Endothelial cell of umbilical vein (primary cell): ENCODE measurements around the gene CDH20. TPM values are rescaled to one million over a fixed set of nuclear protein-coding genes. Genes with fewer than 3 reads are reported as not detected.

ENCODE experiments used
- BruUV-seq: library from RNA; stranded (reverse); fragments of 400-500 nt; replicated peaks from 2 replicates; lab custom pipeline; 2021; lab: Mats Ljungman, UMichigan
- CTCF ChIA-PET: fragments of 300-600, 350-600 bp; sonication (Branson Sonifier 250); formaldehyde crosslinking; loops from one replicate; lab custom pipeline; 2021; ENCODE audit warnings: antibody characterized with exemption, inconsistent platforms; lab: Charles Lee
- POLR2A ChIA-PET: fragments of 300-600, 350-600 bp; sonication (Branson Sonifier 250); formaldehyde crosslinking; loops from one replicate; lab custom pipeline; 2021; ENCODE audit warnings: antibody characterized with exemption, inconsistent platforms; lab: Charles Lee
- DNase-seq: peaks from one replicate; pipeline ENCODE4 v3.0.0-alpha.2; 2011; ENCODE audit warnings: low read depth, low spot score
- FAIRE-seq: peaks from 2 replicates; lab custom pipeline; 2011; peaks lifted over from hg19 to GRCh38; lab: Jason Lieb, UNC
- H2AFZ ChIP-seq: 2 replicates; pipeline ENCODE4 v1.6.0; 2012; ENCODE audit warnings: low read depth, low read length, control low read depth, inconsistent platforms
- H3K27ac ChIP-seq: 2 replicates; pipeline ENCODE4 v1.5.1; 2011; ENCODE audit warnings: low read depth, mild to moderate bottlenecking, control low read depth, low read length, moderate library complexity; ENCODE audit not compliant: insufficient read depth
- H3K27me3 ChIP-seq, 2 experiments: 2 replicates each; pipeline versions ENCODE4 v1.6.0 to v1.6.1; 2011; ENCODE audit warnings: low read length in 2 of 2, mixed read lengths in 1 of 2; ENCODE audit not compliant: control insufficient read depth in 2 of 2, insufficient read depth in 2 of 2
- H3K36me3 ChIP-seq, 2 experiments: 2 replicates in 1 of 2; 3 replicates in 1 of 2; pipeline ENCODE4 v1.5.1; 2011; ENCODE audit warnings: low read length in 2 of 2, mild to moderate bottlenecking in 1 of 2, moderate library complexity in 1 of 2; ENCODE audit not compliant: control insufficient read depth in 2 of 2, insufficient read depth in 2 of 2; ENCODE audit errors: extremely low read depth in 1 of 2
- H3K4me1 ChIP-seq: 3 replicates; pipeline ENCODE4 v1.5.1; 2011; ENCODE audit warnings: mild to moderate bottlenecking, low read length; ENCODE audit not compliant: control insufficient read depth, insufficient read depth; ENCODE audit errors: extremely low read depth
- H3K4me2 ChIP-seq: 2 replicates; pipeline ENCODE4 v1.6.1; 2011; ENCODE audit warnings: low read length, control low read depth, mixed read lengths; ENCODE audit not compliant: insufficient read depth
- H3K4me3 ChIP-seq, 3 experiments: fragments of 200-600 bp in 1 of 3; sonication (generic), shearing (Covaris generic) in 1 of 3; replicated peaks in 1 of 3; 2 replicates each; pipeline ENCODE4 v1.5.1; 2011 to 2016; ENCODE audit warnings: control low read depth in 3 of 3, low read length in 3 of 3, mild to moderate bottlenecking in 2 of 3, inconsistent platforms in 1 of 3, low read depth in 1 of 3, moderate library complexity in 1 of 3; ENCODE audit not compliant: insufficient read depth in 1 of 3
- H3K79me2 ChIP-seq: 2 replicates; pipeline ENCODE4 v1.6.0; 2012; ENCODE audit warnings: low read length, inconsistent platforms; ENCODE audit not compliant: control insufficient read depth, insufficient read depth
- H3K9ac ChIP-seq: replicated peaks from 2 replicates; pipeline ENCODE3; 2011; ENCODE audit warnings: low read length, control low read depth; ENCODE audit not compliant: insufficient read depth; ENCODE audit errors: extremely low read depth
- H3K9me1 ChIP-seq: replicated peaks from 3 replicates; pipeline ENCODE4 v1.6.0; 2011; ENCODE audit warnings: mild to moderate bottlenecking, low read length; ENCODE audit not compliant: control insufficient read depth, insufficient read depth; ENCODE audit errors: extremely low read depth
- H3K9me3 ChIP-seq: replicated peaks from 2 replicates; pipeline ENCODE4 v1.5.1; 2012; ENCODE audit warnings: low read length, inconsistent platforms; ENCODE audit not compliant: control insufficient read depth, insufficient read depth
- H4K20me1 ChIP-seq: replicated peaks from 2 replicates; pipeline ENCODE3; 2011; ENCODE audit warnings: mild to moderate bottlenecking, low read length; ENCODE audit not compliant: control insufficient read depth, insufficient read depth; ENCODE audit errors: extremely low read depth
- CTCF ChIP-seq, 2 donors: IDR thresholded peaks; 1 replicate in 1 of 2; 2 replicates in 1 of 2; pipeline ENCODE4 v1.5.1; 2011; ENCODE audit warnings: low read length in 2 of 2, mild to moderate bottlenecking in 2 of 2, moderate library complexity in 2 of 2, control low read depth in 1 of 2, inconsistent platforms in 1 of 2, low read depth in 1 of 2; ENCODE audit not compliant: insufficient read depth in 1 of 2; ENCODE audit errors: extremely low read depth in 1 of 2
- EZH2 ChIP-seq: IDR thresholded peaks from 2 replicates; pipeline ENCODE4 v1.6.1; 2012; ENCODE audit warnings: borderline replicate concordance, low read depth, mild to moderate bottlenecking, moderate library complexity, low read length, inconsistent platforms; ENCODE audit not compliant: severe bottlenecking
- FOS ChIP-seq: IDR thresholded peaks from 2 replicates; pipeline ENCODE4 v1.6.1; 2011; ENCODE audit warnings: mild to moderate bottlenecking, low read length, moderate library complexity, borderline replicate concordance; ENCODE audit not compliant: insufficient read depth
- GATA2 ChIP-seq: IDR thresholded peaks from 2 replicates; pipeline ENCODE4 v1.7.0; 2011; ENCODE audit warnings: low read depth, mild to moderate bottlenecking, moderate library complexity, mixed read lengths, low read length; ENCODE audit not compliant: insufficient read length, insufficient read depth
- JUN ChIP-seq: IDR thresholded peaks from 2 replicates; pipeline ENCODE4 v1.6.1; 2011; ENCODE audit warnings: borderline replicate concordance, low read depth; ENCODE audit not compliant: insufficient read length, insufficient read depth
- MAX ChIP-seq: IDR thresholded peaks from 2 replicates; pipeline ENCODE4 v1.6.1; 2011; ENCODE audit not compliant: insufficient read depth, insufficient read length
- POLR2A ChIP-seq: IDR thresholded peaks from 2 replicates; pipeline ENCODE4 v1.6.1; 2012; ENCODE audit warnings: low read depth, mild to moderate bottlenecking, control low read depth, low read length
- dilution Hi-C: fragments of 300-500 bp; cut with MboI; formaldehyde crosslinking; loops from one replicate; pipeline ENCODE4 v1.15.0; 2019; ENCODE audit warnings: low sequenced_read_pairs; ENCODE audit not compliant: extremely low pct_ligation_motif_present
- intact Hi-C: fragments of 100-400 bp; cut with micrococcal nuclease; formaldehyde crosslinking; loops from one replicate; pipeline ENCODE4 v1.10.0; 2022
- polyA plus RNA-seq, 4 experiments: library from polyadenylated mRNA; depleted of rRNA in 3 of 4; stranded (reverse) in 3 of 4; unstranded in 1 of 4; fragments of >200 nt; gene quantifications; 2 replicates each; pipeline versions ENCODE4 v1.2.1 to v1.2.3, GENCODE V29; 2011 to 2012; ENCODE audit warnings: missing spikeins in 1 of 4
- total RNA-seq: library from RNA; stranded (reverse); gene quantifications from 2 replicates; pipeline ENCODE4 v1.2.3, GENCODE V29; 2021

The CDH20 gene
- total and polyA plus RNA-seq, 2 donors (not counting 3 experiments of a cell fraction or from before 2014, with no cell fraction given), result not detected

- no TSS peak for BruUV-seq
- Histone ChIP-seq H2AFZ (no peak overlapping the region), H3K9me1 (no peaks in the 10 kb centered on the region), H3K9me3 (no peaks in the 10 kb centered on the region), H3K9ac (no peak overlapping the region), H3K4me2 (no peak overlapping the region), H4K20me1 (no peaks in the 10 kb centered on the region), H3K4me1 (no peaks in the 10 kb centered on the region), H3K27ac (no peak overlapping the region), H3K36me3 (no peaks in the 10 kb centered on the region), H3K79me2 (no peaks in the 10 kb centered on the region), H3K4me3 (no peak overlapping the region), H3K27me3 (no peaks in the 10 kb centered on the region)
- FAIRE-seq, result no peak
- DNase-seq, result no peak
- ChIA-PET CTCF (no interaction called here), POLR2A (no interaction called here)
- intact Hi-C loops, result no loop called here
- dilution Hi-C loops, result no loop called here
- TF ChIP-seq JUN (no peak), EZH2 (no peak), CTCF (IDR thresholded peaks at IDR 0.05; ENCODE audit: extremely low read depth in 1 of 2, insufficient read depth in 1 of 2, low read depth in 1 of 2, low read length in 2 of 2) (no peak), GATA2 (no peak), POLR2A (no peak), MAX (no peak), FOS (no peak)
Measured at GRCh38 chr18:61471942-61472341, 138.7 kb downstream of the CDH20 start.
